Neural progenitor cell (in vitro differentiated cells): ENCODE measurements around the gene VAV2. TPM values are rescaled to one million over a fixed set of nuclear protein-coding genes. Genes with fewer than 3 reads are reported as not detected.

ENCODE experiments used
- DNase-seq: peaks from one replicate; pipeline ENCODE4 v3.0.0-alpha.2; 2016; ENCODE audit warnings: low spot score
- H2AFZ ChIP-seq: fragments of 200-600 bp; sonication (generic); replicated peaks from 2 replicates; pipeline ENCODE4 v1.6.1; 2016; ENCODE audit warnings: antibody characterized with exemption
- H3F3A ChIP-seq: fragments of 200-600 bp; sonication (generic); 2 replicates; pipeline ENCODE4 v1.6.1; 2016; ENCODE audit warnings: antibody characterized with exemption, low read depth
- H3K27ac ChIP-seq: fragments of 200-600 bp; sonication (generic); 2 replicates; pipeline ENCODE4 v1.5.1; 2016; ENCODE audit warnings: mild to moderate bottlenecking
- H3K27me3 ChIP-seq: fragments of 200-600 bp; sonication (generic); 2 replicates; pipeline ENCODE4 v1.6.1; 2016; ENCODE audit warnings: mild to moderate bottlenecking, moderate library complexity
- H3K36me3 ChIP-seq: fragments of 200-600 bp; sonication (generic); 2 replicates; pipeline ENCODE4 v1.5.1; 2016
- H3K4me1 ChIP-seq: fragments of 200-600 bp; sonication (generic); 2 replicates; pipeline ENCODE4 v1.6.1; 2016; ENCODE audit warnings: mixed run types
- H3K4me2 ChIP-seq: fragments of 200-600 bp; sonication (generic); 2 replicates; pipeline ENCODE4 v1.6.1; 2016
- H3K4me3 ChIP-seq: fragments of 200-600 bp; sonication (generic); 2 replicates; pipeline ENCODE4 v1.5.1; 2016
- H3K79me2 ChIP-seq: fragments of 200-600 bp; sonication (generic); 2 replicates; pipeline ENCODE4 v1.6.1; 2016; ENCODE audit warnings: low read depth
- H3K9ac ChIP-seq: fragments of 200-600 bp; sonication (generic); 2 replicates; pipeline ENCODE4 v1.6.1; 2016
- H3K9me3 ChIP-seq: fragments of 200-600 bp; sonication (generic); 2 replicates; pipeline ENCODE4 v1.5.1; 2016; ENCODE audit warnings: low read depth
- H4K20me1 ChIP-seq: fragments of 200-600 bp; sonication (generic); 2 replicates; pipeline ENCODE4 v1.6.1; 2016; ENCODE audit warnings: low read depth
- H3K27ac Mint-ChIP-seq: 3 replicates; pipeline ENCODE4 v1.8.0; 2021; ENCODE audit warnings: mixed read lengths
- H3K27me3 Mint-ChIP-seq: 2 replicates; pipeline ENCODE4 v1.8.0; 2022; ENCODE audit warnings: low read depth, mild to moderate bottlenecking, inconsistent platforms, moderate library complexity, mixed read lengths; ENCODE audit not compliant: insufficient read depth
- H3K36me3 Mint-ChIP-seq: 3 replicates; pipeline ENCODE4 v1.8.0; 2021; ENCODE audit warnings: mixed read lengths
- H3K4me1 Mint-ChIP-seq: 3 replicates; pipeline ENCODE4 v1.8.0; 2021; ENCODE audit warnings: mixed read lengths
- H3K4me3 Mint-ChIP-seq: 3 replicates; pipeline ENCODE4 v1.8.0; 2021; ENCODE audit warnings: mild to moderate bottlenecking, moderate library complexity, mixed read lengths
- H3K9me3 Mint-ChIP-seq: 3 replicates; pipeline ENCODE4 v1.8.0; 2020; ENCODE audit warnings: mixed read lengths
- CTCF ChIP-seq: fragments of 200-600 bp; sonication (generic); IDR thresholded peaks from 2 replicates; pipeline ENCODE4 v1.5.1; 2017; ENCODE audit warnings: antibody characterized with exemption, mild to moderate bottlenecking
- EZH2 ChIP-seq: fragments of 200-600 bp; sonication (generic); IDR thresholded peaks from 2 replicates; pipeline ENCODE4 v1.6.1; 2017; ENCODE audit warnings: antibody characterized with exemption, mild to moderate bottlenecking, moderate library complexity
- EZH2phosphoT487 ChIP-seq: fragments of 200-600 bp; sonication (generic); IDR thresholded peaks from 2 replicates; pipeline ENCODE4 v1.6.1; 2017; ENCODE audit warnings: antibody characterized with exemption
- total RNA-seq: library from RNA; depleted of rRNA; stranded (reverse); fragments of >200 nt; gene quantifications from 2 replicates; pipeline ENCODE4 v1.2.3, GENCODE V29; 2015; ENCODE audit warnings: low replicate concordance

Gene VAV2
- total RNA-seq, 1 donor from 2014 or later, result 12.9 TPM

GRCh38 chr9:133996531-133997520 lies 4.7 kb upstream of the VAV2 start:
- Mint-ChIP-seq H3K27me3 (peaks cover 2% of the 10 kb centered on the region), H3K9me3 (no peaks in the 10 kb centered on the region), H3K27ac (no peak overlapping the region), H3K36me3 (no peaks in the 10 kb centered on the region), H3K4me3 (no peak overlapping the region), H3K4me1 (peaks cover 19% of the 10 kb centered on the region)
- Histone ChIP-seq H3K9me3 (no peaks in the 10 kb centered on the region), H3K4me1 (peaks cover 12% of the 10 kb centered on the region), H3K4me3 (no peak overlapping the region), H4K20me1 (no peaks in the 10 kb centered on the region), H3K4me2 (no peak overlapping the region), H3K9ac (no peak overlapping the region), H2AFZ (no peak overlapping the region), H3K27me3 (no peaks in the 10 kb centered on the region), H3K36me3 (no peaks in the 10 kb centered on the region), H3K79me2 (peaks cover 5% of the 10 kb centered on the region), H3K27ac (no peak overlapping the region), H3F3A (peaks cover 14% of the 10 kb centered on the region)
- no peak for DNase-seq
- TF ChIP-seq EZH2phosphoT487 (no peak), EZH2 (no peak), CTCF (no peak)

- Histone ChIP-seq H3K4me1 (peaks cover 16% of the 10 kb centered on the region), H3K79me2 (peaks cover 21% of the 10 kb centered on the region), H3K4me3 (no peak overlapping the region), H3K4me2 (no peak overlapping the region), H2AFZ (no peak overlapping the region), H4K20me1 (peaks cover 11% of the 10 kb centered on the region), H3F3A (peaks cover 21% of the 10 kb centered on the region), H3K9me3 (no peaks in the 10 kb centered on the region), H3K36me3 (no peaks in the 10 kb centered on the region), H3K27me3 (no peaks in the 10 kb centered on the region), H3K27ac (no peak overlapping the region), H3K9ac (no peak overlapping the region)
- no peaks in the 10 kb centered on the region for H3K36me3 Mint-ChIP-seq
- DNase-seq, result no peak
- H3K4me3 Mint-ChIP-seq, result peak overlapping the region; percentile 21
- H3K9me3 Mint-ChIP-seq, result no peaks in the 10 kb centered on the region
- H3K27ac Mint-ChIP-seq, result no peak overlapping the region
- TF ChIP-seq EZH2phosphoT487, result no peak
- H3K27me3 Mint-ChIP-seq, result no peaks in the 10 kb centered on the region
- peaks cover 23% of the 10 kb centered on the region for H3K4me1 Mint-ChIP-seq
Measured at GRCh38 chr9:133995012-133995896, 3.1 kb upstream of the VAV2 start.

GRCh38 chr9:133994353-133995011 lies 2.4 kb upstream of the VAV2 start:
- DNase-seq, result peak; percentile 93
- Histone ChIP-seq H3K27ac (no peak overlapping the region), H3K4me3 (peak overlapping the region; percentile 87), H2AFZ (no peak overlapping the region), H3K4me1 (peaks cover 20% of the 10 kb centered on the region), H3K36me3 (no peaks in the 10 kb centered on the region), H3F3A (peaks cover 21% of the 10 kb centered on the region), H3K9ac (no peak overlapping the region), H3K4me2 (peak overlapping the region; percentile 86), H4K20me1 (peaks cover 19% of the 10 kb centered on the region), H3K9me3 (no peaks in the 10 kb centered on the region), H3K79me2 (peaks cover 29% of the 10 kb centered on the region), H3K27me3 (no peaks in the 10 kb centered on the region)
- H3K9me3 Mint-ChIP-seq, result no peaks in the 10 kb centered on the region
- H3K4me1 Mint-ChIP-seq, result peaks cover 28% of the 10 kb centered on the region
- H3K36me3 Mint-ChIP-seq, result no peaks in the 10 kb centered on the region
- no peak for TF ChIP-seq EZH2
- TF ChIP-seq CTCF, result peak; percentile 99
- no peak overlapping the region for H3K27ac Mint-ChIP-seq
- H3K27me3 Mint-ChIP-seq, result no peaks in the 10 kb centered on the region
- peak overlapping the region; percentile 86 for H3K4me3 Mint-ChIP-seq
